HG02623 (cell line): ENCODE measurements around the gene CPSF3.

Experiments
- ATAC-seq: cut with Tn5 transposase; IDR thresholded peaks from one replicate; pipeline ENCODE4 v1.9.1; 2021; ENCODE audit warnings: moderate library complexity; ENCODE audit not compliant: unreplicated experiment

CPSF3 gene

GRCh38 chr2:9462886-9463697, 39.6 kb downstream of the CPSF3 start:
- ATAC-seq: no peak

GRCh38 chr2:9463698-9464034, 40.2 kb downstream of the CPSF3 start:
- ATAC-seq: no peak

- no peak for ATAC-seq
Observed at GRCh38 chr2:9465170-9465569, 41.7 kb downstream of the CPSF3 start.

GRCh38 chr2:9466147-9466683, 42.8 kb downstream of the CPSF3 start:
- no peak for ATAC-seq

GRCh38 chr2:9467687-9468086, 44.2 kb downstream of the CPSF3 start:
- ATAC-seq: no peak

GRCh38 chr2:9471206-9471605, 47.8 kb downstream of the CPSF3 start:
- no peak for ATAC-seq

GRCh38 chr2:9472511-9472910, 49.1 kb downstream of the CPSF3 start:
- no peak for ATAC-seq

- ATAC-seq: no peak
Observed at GRCh38 chr2:9473308-9473984, 50.0 kb downstream of the CPSF3 start.

GRCh38 chr2:9473985-9474360, 50.5 kb downstream of the CPSF3 start:
- no peak for ATAC-seq

GRCh38 chr2:9474361-9475057, 51.1 kb downstream of the CPSF3 start, which contains the start of gene IAH1:
IAH1 (plus strand) TSS chr2:9474551; CDS start chr2:9474567, 16 bp downstream.
- peak; percentile 75 for ATAC-seq

GRCh38 chr2:9477914-9478313, 54.5 kb downstream of the CPSF3 start:
- ATAC-seq: no peak

GRCh38 chr2:9478526-9478925, 55.1 kb downstream of the CPSF3 start:
- no peak for ATAC-seq

- ATAC-seq: no peak
Observed at GRCh38 chr2:9480157-9480556, 56.7 kb downstream of the CPSF3 start.

- ATAC-seq: no peak
Observed at GRCh38 chr2:9483107-9483506, 59.7 kb downstream of the CPSF3 start.

- ATAC-seq: no peak
Observed at GRCh38 chr2:9484533-9484932, 61.1 kb downstream of the CPSF3 start.

- no peak for ATAC-seq
Observed at GRCh38 chr2:9488583-9489547, 65.4 kb downstream of the CPSF3 start.

- no peak for ATAC-seq
Observed at GRCh38 chr2:9490789-9491188, 67.3 kb downstream of the CPSF3 start.

GRCh38 chr2:9492927-9493326, 69.5 kb downstream of the CPSF3 start:
- ATAC-seq: no peak

GRCh38 chr2:9493478-9493877, 70.0 kb downstream of the CPSF3 start:
- ATAC-seq: no peak

GRCh38 chr2:9494081-9494480, 70.6 kb downstream of the CPSF3 start:
- ATAC-seq: no peak
